DMS79 treated with DMSO at 0.1 percent for 48 hours (cell line): ENCODE results near the gene CFHR4.
"Not testable (repeated sequence)": the region's sequence is repeated elsewhere in the genome, so short reads cannot be mapped to it uniquely, and the experiment has no call there.

Source experiments
- DNase-seq: peaks from one replicate; lab custom pipeline; 2025; lab: John Stamatoyannopoulos, UW

Gene CFHR4

GRCh38 chr1:196941474-196941873, 53.6 kb downstream of the CFHR4 start:
- not testable (repeated sequence) for DNase-seq

GRCh38 chr1:196943568-196943967, 55.7 kb downstream of the CFHR4 start, which contains the start of gene CFHR2:
Gene CFHR2, plus strand, starts transcription at chr1:196943738. Its CDS starts 143 bp downstream, at chr1:196943881.
- DNase-seq = not testable (repeated sequence)

- DNase-seq = no peak
These were observed 64.0 kb downstream of the CFHR4 start for GRCh38 chr1:196951711-196952394.

GRCh38 chr1:196954778-196955177, 66.9 kb downstream of the CFHR4 start:
- DNase-seq = no peak

GRCh38 chr1:196955926-196956325, 68.1 kb downstream of the CFHR4 start:
- DNase-seq = no peak

- DNase-seq = no peak
These were observed 73.0 kb downstream of the CFHR4 start for GRCh38 chr1:196960854-196961253.
